ENCODE data around the gene PITPNB. TPM values are rescaled to one million over a fixed set of nuclear protein-coding genes. Genes with fewer than 3 reads are reported as not detected.

PITPNB gene
- total RNA-seq, 2 donors from 2014 or later: 59.6 to 68.2 TPM

DNA sequence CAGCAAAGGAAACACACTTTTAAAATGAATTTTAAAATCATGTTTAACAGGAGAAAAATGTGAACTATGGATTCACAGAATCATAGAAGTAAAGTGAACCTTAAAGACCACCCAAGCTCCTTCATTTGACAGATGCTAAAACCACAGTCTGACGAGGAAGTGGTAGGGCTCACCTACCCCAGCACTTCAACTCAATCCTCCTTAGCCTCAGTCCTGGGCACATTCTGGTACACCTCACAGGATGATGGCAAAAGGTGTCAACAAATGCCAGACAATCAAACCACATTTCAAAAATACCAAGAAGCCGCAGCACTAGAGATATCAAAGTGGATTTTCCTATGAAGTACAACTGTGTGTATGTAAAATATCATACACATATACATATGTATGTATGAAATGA is 43.1 kb downstream of the PITPNB start:
- no peak for TF ChIP-seq CTCF (conservative IDR thresholded peaks at IDR 0.05)
- no peaks in the 10 kb centered on the region for H3K9me3 ChIP-seq (ENCODE audit: control insufficient read depth, low read length)
- peaks cover 39% of the 10 kb centered on the region for H3K36me3 ChIP-seq (ENCODE audit: control insufficient read depth, insufficient read depth, low read length)
- H3K4me3 Mint-ChIP-seq: no peak overlapping the region
- peak overlapping the region; percentile 87 for H3K27ac ChIP-seq (ENCODE audit: low read depth, low read length)
- no peak for DNase-seq
- no peaks in the 10 kb centered on the region for H3K27me3 Mint-ChIP-seq (ENCODE audit: insufficient read depth)
- no peaks in the 10 kb centered on the region for H3K4me1 ChIP-seq (ENCODE audit: control insufficient read depth, insufficient read depth, low read length)
- peaks cover 43% of the 10 kb centered on the region for H3K4me1 Mint-ChIP-seq
- 76 to 100% methylated on average over 1 of the region's 2 CpGs for WGBS, 2 experiments (ENCODE audit: insufficient coverage in 1 of 2, insufficient read length in 1 of 2)
- H3K9ac ChIP-seq (ENCODE audit: extremely low read depth, low read length, poor library complexity, severe bottlenecking): no peak overlapping the region
- H3K27ac Mint-ChIP-seq: peak overlapping the region; percentile 0
- H3K36me3 Mint-ChIP-seq (ENCODE audit: low read depth): peaks cover 23% of the 10 kb centered on the region
- H3K27me3 ChIP-seq (ENCODE audit: control insufficient read depth, insufficient read depth, low read length, poor library complexity, severe bottlenecking): no peaks in the 10 kb centered on the region
- no peak overlapping the region for H3K4me3 ChIP-seq (ENCODE audit: low read length)
- peaks cover 6% of the 10 kb centered on the region for H3K9me3 Mint-ChIP-seq

DNA sequence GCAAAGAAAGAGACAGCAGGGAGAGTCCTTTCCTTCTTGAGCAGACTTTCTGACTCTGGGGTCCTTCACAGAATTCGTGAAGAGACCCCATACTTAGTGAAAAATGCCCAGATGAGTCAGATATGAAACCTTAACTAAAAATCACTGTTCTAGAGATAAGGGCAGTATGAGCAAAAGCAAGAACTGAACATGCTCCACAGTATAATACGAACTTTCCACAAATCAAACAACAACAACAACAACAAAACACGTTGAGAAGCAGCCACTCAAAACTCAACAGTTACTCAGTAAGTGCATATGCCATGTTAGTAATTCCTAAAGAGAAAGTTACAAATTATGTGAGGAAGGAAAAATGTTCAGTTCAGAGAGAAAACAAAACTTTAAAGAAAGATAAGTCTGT is 44.3 kb downstream of the PITPNB start:
- TF ChIP-seq CTCF (conservative IDR thresholded peaks at IDR 0.05): no peak
- H3K27ac Mint-ChIP-seq: no peak overlapping the region
- 94% methylated on average over 3 of the region's 3 CpGs; no CpG with 5 or more reads in 1 of the 2 experiments for WGBS, 2 experiments (ENCODE audit: insufficient coverage in 1 of 2, insufficient read length in 1 of 2)
- peaks cover 28% of the 10 kb centered on the region for H3K36me3 Mint-ChIP-seq (ENCODE audit: low read depth)
- Histone ChIP-seq H3K9ac (ENCODE audit: extremely low read depth, low read length, poor library complexity, severe bottlenecking) (no peak overlapping the region), H3K4me3 (ENCODE audit: low read length) (no peak overlapping the region), H3K27me3 (ENCODE audit: control insufficient read depth, insufficient read depth, low read length, poor library complexity, severe bottlenecking) (no peaks in the 10 kb centered on the region), H3K27ac (ENCODE audit: low read depth, low read length) (no peak overlapping the region), H3K36me3 (ENCODE audit: control insufficient read depth, insufficient read depth, low read length) (peaks cover 51% of the 10 kb centered on the region), H3K4me1 (ENCODE audit: control insufficient read depth, insufficient read depth, low read length) (no peaks in the 10 kb centered on the region), H3K9me3 (ENCODE audit: control insufficient read depth, low read length) (no peaks in the 10 kb centered on the region)
- no peak overlapping the region for H3K4me3 Mint-ChIP-seq
- H3K9me3 Mint-ChIP-seq: peaks cover 6% of the 10 kb centered on the region
- no peaks in the 10 kb centered on the region for H3K27me3 Mint-ChIP-seq (ENCODE audit: insufficient read depth)
- no peak for DNase-seq
- peaks cover 35% of the 10 kb centered on the region for H3K4me1 Mint-ChIP-seq

DNA sequence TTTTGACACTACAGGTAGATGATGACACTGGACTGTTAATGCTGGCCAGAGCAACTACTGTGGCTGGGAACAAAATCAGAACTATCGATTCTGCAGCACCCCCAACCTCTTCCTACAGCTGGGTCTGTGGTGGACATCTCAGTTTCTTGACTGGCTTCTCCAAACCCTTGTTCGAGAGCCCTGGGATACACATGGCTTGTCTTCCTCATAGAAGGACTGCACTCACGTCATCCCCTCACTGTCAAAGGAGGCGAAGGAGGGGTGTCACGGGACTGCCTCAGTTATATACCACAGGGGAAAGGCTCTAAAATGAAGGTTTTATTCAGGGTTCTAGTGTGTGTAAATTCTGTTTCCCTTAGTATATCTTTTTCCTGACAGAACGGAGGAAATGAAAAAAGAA is 44.9 kb downstream of the PITPNB start:
- Histone ChIP-seq H3K4me1 (ENCODE audit: control insufficient read depth, insufficient read depth, low read length) (no peaks in the 10 kb centered on the region), H3K27me3 (ENCODE audit: control insufficient read depth, insufficient read depth, low read length, poor library complexity, severe bottlenecking) (no peaks in the 10 kb centered on the region), H3K4me3 (ENCODE audit: low read length) (no peak overlapping the region), H3K9me3 (ENCODE audit: control insufficient read depth, low read length) (no peaks in the 10 kb centered on the region), H3K36me3 (ENCODE audit: control insufficient read depth, insufficient read depth, low read length) (peaks cover 51% of the 10 kb centered on the region), H3K9ac (ENCODE audit: extremely low read depth, low read length, poor library complexity, severe bottlenecking) (no peak overlapping the region), H3K27ac (ENCODE audit: low read depth, low read length) (no peak overlapping the region)
- no peak for DNase-seq
- H3K27ac Mint-ChIP-seq: peak overlapping the region; percentile 65
- WGBS, 2 experiments (ENCODE audit: insufficient coverage in 1 of 2, insufficient read length in 1 of 2): 89% methylated on average over 6 of the region's 6 CpGs; no CpG with 5 or more reads in 1 of the 2 experiments
- peaks cover 37% of the 10 kb centered on the region for H3K4me1 Mint-ChIP-seq
- no peak for TF ChIP-seq CTCF (conservative IDR thresholded peaks at IDR 0.05)
- H3K9me3 Mint-ChIP-seq: peaks cover 6% of the 10 kb centered on the region
- H3K4me3 Mint-ChIP-seq: no peak overlapping the region
- H3K27me3 Mint-ChIP-seq (ENCODE audit: insufficient read depth): no peaks in the 10 kb centered on the region
- peaks cover 28% of the 10 kb centered on the region for H3K36me3 Mint-ChIP-seq (ENCODE audit: low read depth)
